ENCODE data around the gene CYFIP2.

GRCh38 chr5:157288405-157289163 lies 22.7 kb downstream of the CYFIP2 start:
- no peak for TF ChIP-seq CTCF (IDR thresholded peaks at IDR 0.05)
- no peak for TF ChIP-seq POLR2AphosphoS5 (IDR thresholded peaks at IDR 0.05)

Measured in stomach (tissue), 4 donors.